Mesenchymal stem cell (in vitro differentiated cells and primary cell): Measurements from ENCODE around the gene MTHFD1L.

Source experiments
- DNase-seq: peaks from one replicate; pipeline ENCODE4 v3.0.0-alpha.2; 2013
- H2AFZ ChIP-seq: one replicate; pipeline ENCODE4 v1.6.1; 2013; ENCODE audit warnings: low read depth, mild to moderate bottlenecking, control low read depth, inconsistent platforms, low read length, moderate library complexity
- H2AK5ac ChIP-seq: 2 replicates; pipeline ENCODE4 v1.6.1; 2013; ENCODE audit warnings: low read length, moderate library complexity, mild to moderate bottlenecking, inconsistent platforms; ENCODE audit not compliant: severe bottlenecking
- H2BK120ac ChIP-seq: one replicate; pipeline ENCODE4 v1.6.1; 2013; ENCODE audit warnings: low read depth, mild to moderate bottlenecking, inconsistent platforms, low read length, moderate library complexity
- H2BK12ac ChIP-seq, 2 experiments: one replicate each; pipeline ENCODE4 v1.6.1; 2013; ENCODE audit warnings: inconsistent platforms in 2 of 2, low read length in 2 of 2, mild to moderate bottlenecking in 2 of 2, moderate library complexity in 2 of 2, control low read depth in 1 of 2
- H2BK15ac ChIP-seq: one replicate; pipeline ENCODE4 v1.6.1; 2013; ENCODE audit warnings: mild to moderate bottlenecking, low read depth, inconsistent platforms; ENCODE audit not compliant: poor library complexity, severe bottlenecking
- H2BK5ac ChIP-seq: 2 replicates; pipeline ENCODE4 v1.6.1; 2013; ENCODE audit warnings: low read depth, mild to moderate bottlenecking, low read length, control low read depth, inconsistent platforms; ENCODE audit not compliant: poor library complexity, severe bottlenecking
- H3K14ac ChIP-seq, 2 experiments: one replicate each; pipeline ENCODE4 v1.6.1; 2013; ENCODE audit warnings: inconsistent platforms in 2 of 2, low read length in 2 of 2, control low read depth in 1 of 2, mild to moderate bottlenecking in 1 of 2, moderate library complexity in 1 of 2
- H3K18ac ChIP-seq, 2 experiments: one replicate each; pipeline ENCODE4 v1.6.1; 2013; ENCODE audit warnings: inconsistent platforms in 2 of 2, low read length in 2 of 2, control low read depth in 1 of 2, low read depth in 1 of 2, mild to moderate bottlenecking in 1 of 2
- H3K23ac ChIP-seq, 2 experiments: one replicate each; pipeline ENCODE4 v1.6.1; 2013; ENCODE audit warnings: inconsistent platforms in 2 of 2, low read length in 2 of 2, mild to moderate bottlenecking in 2 of 2, moderate library complexity in 2 of 2, control low read depth in 1 of 2
- H3K27ac ChIP-seq: 2 replicates; pipeline ENCODE4 v1.5.1; 2013; ENCODE audit warnings: mild to moderate bottlenecking, moderate library complexity, low read length, control low read depth, inconsistent platforms; ENCODE audit not compliant: poor library complexity, severe bottlenecking
- H3K27me3 ChIP-seq, 2 experiments: 2 replicates each; pipeline versions ENCODE4 v1.6.1 to v1.7.0; 2013; ENCODE audit warnings: low read length in 2 of 2, mild to moderate bottlenecking in 2 of 2, moderate library complexity in 2 of 2, control low read depth in 1 of 2, inconsistent platforms in 1 of 2; ENCODE audit not compliant: control insufficient read depth in 1 of 2, insufficient read depth in 1 of 2
- H3K36me3 ChIP-seq, 2 experiments: 2 replicates each; pipeline versions ENCODE4 v1.6.1 to v1.7.0; 2013; ENCODE audit warnings: low read length in 2 of 2, control low read depth in 1 of 2, inconsistent platforms in 1 of 2, low read depth in 1 of 2, mild to moderate bottlenecking in 1 of 2; ENCODE audit not compliant: insufficient read depth in 2 of 2, control insufficient read depth in 1 of 2
- H3K4ac ChIP-seq, 2 experiments: one replicate each; pipeline ENCODE4 v1.6.1; 2013; ENCODE audit warnings: inconsistent platforms in 2 of 2, low read length in 2 of 2, mild to moderate bottlenecking in 2 of 2, moderate library complexity in 2 of 2, control low read depth in 1 of 2, low read depth in 1 of 2
- H3K4me1 ChIP-seq: 2 replicates; pipeline ENCODE4 v1.6.1; 2013; ENCODE audit warnings: low read depth, low read length, control low read depth; ENCODE audit not compliant: control insufficient read depth, insufficient read depth
- H3K4me2 ChIP-seq: 2 replicates; pipeline ENCODE4 v1.6.1; 2013; ENCODE audit warnings: low read length, mild to moderate bottlenecking, inconsistent platforms; ENCODE audit not compliant: poor library complexity, severe bottlenecking
- H3K4me3 ChIP-seq, 2 experiments: 2 replicates each; pipeline versions ENCODE4 v1.5.1 to v1.7.0; 2013; ENCODE audit warnings: low read length in 2 of 2, mild to moderate bottlenecking in 2 of 2, control low read depth in 1 of 2, low read depth in 1 of 2; ENCODE audit not compliant: insufficient read depth in 1 of 2
- H3K79me1 ChIP-seq: replicated peaks from 2 replicates; pipeline ENCODE4 v1.6.1; 2013; ENCODE audit warnings: mild to moderate bottlenecking, control low read depth, low read length, inconsistent platforms; ENCODE audit not compliant: poor library complexity, severe bottlenecking
- H3K9ac ChIP-seq: 2 replicates; pipeline ENCODE4 v1.7.0; 2013; ENCODE audit warnings: mild to moderate bottlenecking, low read length, moderate library complexity
- H3K9me3 ChIP-seq: 2 replicates; pipeline ENCODE4 v1.7.0; 2013; ENCODE audit warnings: mild to moderate bottlenecking, low read length; ENCODE audit not compliant: control insufficient read depth
- H4K8ac ChIP-seq: one replicate; pipeline ENCODE4 v1.6.1; 2013; ENCODE audit warnings: inconsistent platforms, mild to moderate bottlenecking, low read length, moderate library complexity
- H4K91ac ChIP-seq: one replicate; pipeline ENCODE4 v1.6.1; 2013; ENCODE audit warnings: mild to moderate bottlenecking, low read length, inconsistent platforms
- WGBS: methylation state at CpG from one replicate; pipeline ENCODE4 v1.1.7; 2013; ENCODE audit warnings: mixed read lengths; 5-methylcytosine and 5-hydroxymethylcytosine counted together

MTHFD1L gene

GRCh38 chr6:150930841-150931240 lies 65.3 kb downstream of the MTHFD1L start:
- Histone ChIP-seq H4K91ac (no peak overlapping the region), H3K79me1 (peaks cover 13% of the 10 kb centered on the region), H2BK5ac (no peak overlapping the region), H2BK15ac (no peak overlapping the region), H4K8ac (no peak overlapping the region), H3K4me3 (no peak overlapping the region), H3K4ac (no peak overlapping the region), H2AFZ (no peak overlapping the region), H3K9me3 (no peaks in the 10 kb centered on the region), H3K9ac (peak overlapping the region; percentile 31), H3K14ac (no peak overlapping the region), H2BK12ac (no peak overlapping the region), H2AK5ac (no peak overlapping the region), H3K18ac (no peak overlapping the region), H2BK120ac (no peak overlapping the region), H3K27ac (no peak overlapping the region), H3K36me3 (peaks cover 11 to 15% of the 10 kb centered on the region in 2 experiments), H3K27me3 (no peaks in the 10 kb centered on the region), H3K23ac (no peak overlapping the region), H3K4me2 (no peak overlapping the region), H3K4me1 (peaks cover 4% of the 10 kb centered on the region)
- no peak for DNase-seq
- WGBS = no CpG with 5 or more reads among the region's 1 CpG

DNA sequence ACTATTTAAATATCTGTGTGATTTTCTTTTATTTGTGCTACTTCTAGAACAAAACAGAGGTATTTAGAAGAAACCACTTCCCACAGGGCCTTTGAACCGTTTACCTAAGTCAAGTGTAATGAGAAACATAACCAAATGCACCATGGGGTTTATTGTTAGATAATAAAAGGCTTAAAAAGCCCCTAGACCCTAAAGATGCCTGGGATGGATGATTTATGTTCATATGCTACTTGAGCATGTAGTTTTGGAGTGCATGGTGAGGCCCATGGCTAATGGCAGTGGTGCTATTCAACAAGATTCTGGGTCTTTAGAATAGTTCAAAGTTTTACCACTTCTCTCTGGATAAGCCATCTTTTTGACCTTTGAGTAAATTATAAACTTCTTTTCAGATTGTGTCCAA lies 65.9 kb downstream of the MTHFD1L start:
- Histone ChIP-seq H3K4me2 (no peak overlapping the region), H3K27ac (no peak overlapping the region), H3K14ac (no peak overlapping the region), H3K27me3 (no peaks in the 10 kb centered on the region), H3K9ac (peak overlapping the region; percentile 31), H3K79me1 (peaks cover 17% of the 10 kb centered on the region), H2BK15ac (no peak overlapping the region), H3K4me1 (peaks cover 4% of the 10 kb centered on the region), H3K4me3 (no peak overlapping the region), H3K9me3 (no peaks in the 10 kb centered on the region), H3K18ac (no peak overlapping the region), H3K4ac (no peak overlapping the region), H2BK12ac (no peak overlapping the region), H3K36me3 (peaks cover 14% of the 10 kb centered on the region in 2 experiments), H2AFZ (no peak overlapping the region), H4K91ac (no peak overlapping the region), H4K8ac (no peak overlapping the region), H2BK5ac (peak overlapping the region; percentile 31), H2AK5ac (no peak overlapping the region), H3K23ac (no peak overlapping the region), H2BK120ac (no peak overlapping the region)
- no peak for DNase-seq
- 83% methylated on average over 1 of the region's 1 CpG for WGBS

DNA sequence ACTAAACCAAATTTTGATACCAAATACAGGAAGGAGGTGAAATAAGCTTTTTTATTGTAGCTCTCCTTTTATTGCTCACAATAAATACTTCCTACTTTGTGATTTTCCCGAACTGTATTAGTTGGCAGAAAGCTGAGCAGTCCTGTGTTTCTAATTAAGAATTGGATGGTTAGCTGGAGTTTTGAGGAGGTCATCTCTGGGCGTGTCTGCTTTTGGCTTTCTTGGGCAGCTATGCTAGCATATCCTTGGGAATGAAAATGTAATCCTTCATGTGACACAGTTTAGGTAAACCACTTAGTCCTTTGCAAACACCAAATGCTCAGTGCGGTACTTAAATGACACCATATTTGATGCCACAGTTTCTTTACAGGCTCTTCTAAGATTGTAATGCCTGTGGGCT lies 67.5 kb downstream of the MTHFD1L start:
- no peak overlapping the region for H2BK120ac ChIP-seq
- no peak overlapping the region for H3K23ac ChIP-seq
- WGBS = 88% methylated on average over 3 of the region's 3 CpGs
- peak overlapping the region; percentile 56 for H2AK5ac ChIP-seq
- no peak overlapping the region for H3K18ac ChIP-seq
- H3K4me1 ChIP-seq = peaks cover 4% of the 10 kb centered on the region
- no peak overlapping the region for H3K4ac ChIP-seq
- no peaks in the 10 kb centered on the region for H3K27me3 ChIP-seq
- no peak overlapping the region for H3K14ac ChIP-seq
- no peak overlapping the region for H2BK15ac ChIP-seq
- no peak overlapping the region for H4K8ac ChIP-seq
- peak overlapping the region in 1 of 2 experiments; percentile 34 for H3K4me3 ChIP-seq
- no peak overlapping the region for H2AFZ ChIP-seq
- no peak for DNase-seq
- H3K79me1 ChIP-seq = peaks cover 23% of the 10 kb centered on the region
- no peak overlapping the region for H2BK12ac ChIP-seq
- peaks cover 6 to 19% of the 10 kb centered on the region in 2 experiments for H3K36me3 ChIP-seq
- H2BK5ac ChIP-seq = peak overlapping the region; percentile 51
- no peak overlapping the region for H3K27ac ChIP-seq
- H3K9me3 ChIP-seq = no peaks in the 10 kb centered on the region
- H3K9ac ChIP-seq = peak overlapping the region; percentile 82
- H4K91ac ChIP-seq = no peak overlapping the region
- no peak overlapping the region for H3K4me2 ChIP-seq

GRCh38 chr6:150934380-150934779 lies 68.9 kb downstream of the MTHFD1L start:
- Histone ChIP-seq H3K4me1 (peaks cover 2% of the 10 kb centered on the region), H2BK120ac (no peak overlapping the region), H3K27ac (peak overlapping the region; percentile 22), H3K9me3 (no peaks in the 10 kb centered on the region), H3K18ac (no peak overlapping the region), H3K4me2 (no peak overlapping the region), H2BK15ac (no peak overlapping the region), H3K4ac (no peak overlapping the region), H4K91ac (no peak overlapping the region), H3K27me3 (no peaks in the 10 kb centered on the region), H4K8ac (no peak overlapping the region), H3K14ac (no peak overlapping the region), H2BK12ac (no peak overlapping the region), H2BK5ac (no peak overlapping the region), H3K36me3 (peaks cover 18 to 22% of the 10 kb centered on the region in 2 experiments), H3K9ac (no peak overlapping the region), H3K4me3 (no peak overlapping the region), H3K79me1 (peaks cover 19% of the 10 kb centered on the region), H2AK5ac (no peak overlapping the region), H2AFZ (no peak overlapping the region), H3K23ac (no peak overlapping the region)
- DNase-seq = peak; percentile 89
- 48% methylated on average over 4 of the region's 4 CpGs for WGBS
